Measurements from ENCODE around the gene RBAK.

The RBAK gene

DNA sequence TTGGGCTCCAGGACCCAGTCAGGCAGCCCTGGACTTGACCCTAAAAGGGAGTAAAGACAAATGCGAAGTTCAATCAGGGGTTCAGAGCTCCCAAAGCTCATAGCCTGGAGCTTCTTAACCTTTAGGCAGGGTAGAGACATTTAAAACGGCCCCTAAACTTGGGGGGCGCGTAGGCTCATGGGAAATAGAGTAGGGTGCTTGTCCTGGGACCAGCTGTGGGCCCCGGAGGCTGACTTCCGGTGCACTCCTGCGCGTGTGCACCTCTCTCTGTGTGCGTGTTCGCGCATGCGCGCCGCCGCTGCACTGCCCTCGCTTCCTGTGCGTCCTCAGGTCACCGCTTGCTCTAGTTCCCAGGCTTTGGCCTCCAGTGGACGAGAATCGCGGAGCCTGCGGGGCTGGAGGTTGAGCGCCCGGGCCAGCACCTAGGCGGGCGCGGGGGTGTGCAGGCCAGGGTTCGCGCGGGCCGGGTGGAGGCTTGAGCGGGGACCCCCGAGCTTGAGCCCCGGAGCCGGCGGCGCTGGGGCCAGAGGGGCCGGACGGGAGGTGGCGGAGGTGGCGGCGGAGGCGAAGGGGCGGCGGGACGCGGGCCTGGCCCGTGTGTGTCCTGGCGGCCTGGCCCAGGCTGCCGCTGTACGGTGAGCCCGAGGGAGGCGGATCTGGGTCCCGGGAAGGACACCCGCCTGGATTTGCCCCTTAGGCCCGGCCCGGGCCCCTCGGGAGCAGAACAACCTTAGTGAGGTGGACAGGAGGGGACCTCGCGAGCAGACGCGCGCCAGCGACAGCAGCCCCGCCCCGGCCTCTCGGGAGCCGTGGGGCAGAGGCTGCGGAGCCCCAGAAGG lies at the start of gene RBAK:
TSS of gene RBAK (plus strand) at position 303 of the 839 bp plus-strand sequence. CDS start 2,217 bp downstream, outside the sequence.
- no peak for FAIRE-seq
- no peak for TF ChIP-seq CTCF (IDR thresholded peaks at IDR 0.05; ENCODE audit: insufficient read depth, missing control alignments)
- peak; percentile 81 for DNase-seq (ENCODE audit: insufficient read length, low spot score)

- DNase-seq (ENCODE audit: insufficient read length, low spot score): no peak
- TF ChIP-seq CTCF (IDR thresholded peaks at IDR 0.05; ENCODE audit: insufficient read depth, missing control alignments): no peak
- no peak for FAIRE-seq
These were observed 48.9 kb upstream of the RBAK start for GRCh38 chr7:4996696-4997222.

DNA sequence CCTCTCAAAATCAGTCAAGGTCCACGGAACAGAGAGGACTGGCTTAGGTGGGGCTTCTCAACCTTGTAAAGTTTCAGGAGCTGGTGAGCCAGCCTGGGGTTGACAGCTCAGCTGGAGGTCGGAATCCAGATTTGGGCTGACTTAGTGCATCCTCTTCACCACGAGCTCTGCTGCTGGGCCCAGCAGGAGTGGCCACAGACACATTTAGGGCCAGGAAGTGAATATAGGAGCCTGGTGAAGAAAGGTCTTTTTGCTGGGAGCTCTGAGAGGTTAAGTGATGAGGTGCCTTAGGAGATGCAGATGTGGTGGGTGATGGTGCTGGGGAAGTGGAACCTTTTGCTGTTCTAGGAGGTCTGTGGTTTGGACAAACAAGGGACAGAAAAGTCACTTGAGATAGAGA lies 47.4 kb upstream of the RBAK start:
- DNase-seq (ENCODE audit: insufficient read length, low spot score): no peak
- no peak for TF ChIP-seq CTCF (IDR thresholded peaks at IDR 0.05; ENCODE audit: insufficient read depth, missing control alignments)
- no peak for FAIRE-seq

DNA sequence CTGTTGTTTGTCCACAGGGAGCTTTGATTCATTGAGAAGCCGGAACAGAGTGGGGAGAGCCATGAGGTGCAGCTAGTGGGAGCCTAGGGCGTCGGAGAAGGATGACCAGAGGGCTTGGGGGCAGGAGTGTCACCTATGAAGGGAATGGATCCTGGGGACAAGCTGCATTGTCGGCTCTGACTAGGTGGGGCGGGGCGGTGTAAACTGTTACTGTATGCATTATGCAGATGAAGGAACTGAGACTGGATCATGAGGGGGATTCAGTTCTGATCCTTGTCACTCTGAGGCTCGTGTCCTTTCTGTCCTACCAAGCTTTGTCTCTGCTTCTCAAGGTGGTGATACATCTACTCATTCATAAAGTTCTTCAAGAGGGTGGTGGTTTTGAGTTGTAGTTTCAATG lies 46.8 kb upstream of the RBAK start:
- no peak for TF ChIP-seq CTCF (IDR thresholded peaks at IDR 0.05; ENCODE audit: insufficient read depth, missing control alignments)
- DNase-seq (ENCODE audit: insufficient read length, low spot score): no peak
- no peak for FAIRE-seq

DNA sequence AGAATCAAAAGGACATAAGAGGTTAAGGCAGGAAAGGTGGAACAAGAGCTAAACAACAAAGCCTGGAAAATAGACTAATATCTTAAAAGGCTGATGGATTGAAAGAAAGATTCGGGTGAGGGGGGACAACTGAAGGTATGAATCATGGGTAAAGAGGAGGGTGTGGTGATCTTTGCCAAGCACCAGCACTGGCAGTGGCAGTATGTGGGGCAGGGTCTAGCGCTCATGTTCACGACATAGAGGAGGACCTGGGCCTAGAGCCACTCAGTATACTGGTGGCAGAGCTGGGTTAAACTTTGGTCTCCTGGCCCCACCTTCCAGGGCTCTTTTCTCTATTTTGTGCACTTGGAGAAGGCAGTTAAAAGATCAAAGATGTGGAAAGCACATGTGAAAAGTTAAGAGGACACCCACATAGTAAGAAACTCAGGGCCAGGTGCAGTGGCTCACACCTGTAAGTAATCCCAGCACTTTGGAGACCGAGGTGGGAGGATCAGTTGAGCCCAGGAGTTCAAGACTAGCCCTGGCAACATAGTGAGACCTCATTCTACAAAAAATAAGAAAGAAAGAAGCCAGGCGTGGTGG lies 46.2 kb upstream of the RBAK start:
- no peak for FAIRE-seq
- TF ChIP-seq CTCF (IDR thresholded peaks at IDR 0.05; ENCODE audit: insufficient read depth, missing control alignments): no peak
- no peak for DNase-seq (ENCODE audit: insufficient read length, low spot score)

DNA sequence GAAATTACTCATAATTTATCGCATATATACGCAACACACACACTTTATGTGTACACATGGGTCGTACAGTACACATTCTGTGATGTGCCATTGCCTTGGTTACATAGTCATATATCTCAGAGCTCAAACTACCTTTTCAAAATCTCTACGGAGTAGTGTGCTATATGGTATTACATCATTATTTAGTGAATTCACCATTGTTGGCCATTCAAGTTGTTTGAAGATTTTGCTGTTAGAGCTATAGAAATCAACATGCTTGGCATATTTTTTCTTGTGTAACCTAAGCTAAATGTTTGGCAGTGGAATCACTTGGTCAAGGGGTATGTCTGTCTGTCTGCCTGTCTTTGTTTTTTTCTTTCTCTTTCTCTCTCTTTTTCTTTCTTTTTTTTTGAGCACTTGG lies 44.7 kb upstream of the RBAK start:
- TF ChIP-seq CTCF (IDR thresholded peaks at IDR 0.05; ENCODE audit: insufficient read depth, missing control alignments): no peak
- no peak for DNase-seq (ENCODE audit: insufficient read length, low spot score)
- FAIRE-seq: no peak

DNA sequence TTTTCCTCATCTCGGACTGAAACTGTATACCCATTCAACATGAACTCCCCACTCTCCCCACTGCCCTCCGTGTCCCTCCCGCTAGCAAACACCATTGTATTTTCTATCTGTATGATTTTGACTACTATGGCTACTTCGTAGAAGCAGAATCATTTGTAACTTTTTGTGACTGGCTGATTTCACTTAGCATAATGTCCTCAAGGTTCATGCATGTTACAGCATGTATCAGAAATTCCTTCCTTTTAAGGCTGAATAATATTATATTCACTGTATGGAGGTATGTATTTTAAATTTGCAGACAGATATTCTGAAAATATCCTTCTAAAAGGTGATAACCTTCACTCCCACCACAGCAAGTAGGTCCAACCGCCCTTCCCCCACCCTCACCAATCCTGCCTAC lies 43.7 kb upstream of the RBAK start:
- no peak for TF ChIP-seq CTCF (IDR thresholded peaks at IDR 0.05; ENCODE audit: insufficient read depth, missing control alignments)
- DNase-seq (ENCODE audit: insufficient read length, low spot score): no peak
- FAIRE-seq: no peak
